Measurements from ENCODE around the gene ANAPC16.
"Not testable (repeated sequence)": the region's sequence is repeated elsewhere in the genome, so short reads cannot be mapped to it uniquely, and the experiment has no call there.

The ANAPC16 gene

GRCh38 chr10:72240371-72240770 lies 24.6 kb downstream of the ANAPC16 start:
- Histone ChIP-seq H3K9me3 (ENCODE audit: low read length) (no peaks in the 10 kb centered on the region), H2AFZ (ENCODE audit: low read depth, low read length) (no peak overlapping the region), H3K36me3 (ENCODE audit: insufficient read depth, low read length) (peaks cover 9% of the 10 kb centered on the region), H3K4me1 (ENCODE audit: insufficient read depth, low read length) (peaks cover 3% of the 10 kb centered on the region), H3K4me3 (ENCODE audit: low read length) (no peak overlapping the region), H3K27me3 (ENCODE audit: insufficient read depth, low read length) (no peaks in the 10 kb centered on the region)

DNA sequence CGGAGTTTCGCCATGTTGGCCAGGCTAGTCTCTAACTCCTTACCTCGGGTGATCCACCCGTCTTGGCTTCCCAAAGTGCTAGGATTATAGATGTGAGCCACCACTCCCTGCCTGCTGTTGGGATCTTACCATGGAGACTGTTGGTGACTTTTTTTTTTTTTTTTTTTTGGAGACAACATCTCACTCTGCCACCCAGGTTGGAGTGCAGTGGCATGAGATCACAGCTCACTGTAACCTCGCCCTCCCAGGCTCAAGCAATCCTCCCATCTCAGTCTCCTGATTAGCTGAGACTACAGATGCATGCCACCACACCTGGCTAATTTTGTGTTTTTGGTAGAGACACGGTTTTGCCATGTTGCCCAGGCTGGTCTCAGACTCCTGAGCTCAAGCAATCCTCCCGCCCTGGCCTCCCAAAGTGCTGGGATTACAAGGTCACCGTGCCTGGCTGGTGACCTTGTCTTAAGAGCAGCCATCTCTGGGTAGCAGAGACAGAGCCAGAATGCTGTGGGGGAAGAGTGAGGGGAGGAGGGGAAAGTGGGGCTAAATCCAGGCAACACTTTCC lies 26.0 kb downstream of the ANAPC16 start:
- Histone ChIP-seq H2AFZ (ENCODE audit: low read depth, low read length) (no peak overlapping the region), H3K4me3 (ENCODE audit: low read length) (no peak overlapping the region), H3K36me3 (ENCODE audit: insufficient read depth, low read length) (no peaks in the 10 kb centered on the region), H3K27me3 (ENCODE audit: insufficient read depth, low read length) (no peaks in the 10 kb centered on the region), H3K9me3 (ENCODE audit: low read length) (no peaks in the 10 kb centered on the region), H3K4me1 (ENCODE audit: insufficient read depth, low read length) (peaks cover 3% of the 10 kb centered on the region)

DNA sequence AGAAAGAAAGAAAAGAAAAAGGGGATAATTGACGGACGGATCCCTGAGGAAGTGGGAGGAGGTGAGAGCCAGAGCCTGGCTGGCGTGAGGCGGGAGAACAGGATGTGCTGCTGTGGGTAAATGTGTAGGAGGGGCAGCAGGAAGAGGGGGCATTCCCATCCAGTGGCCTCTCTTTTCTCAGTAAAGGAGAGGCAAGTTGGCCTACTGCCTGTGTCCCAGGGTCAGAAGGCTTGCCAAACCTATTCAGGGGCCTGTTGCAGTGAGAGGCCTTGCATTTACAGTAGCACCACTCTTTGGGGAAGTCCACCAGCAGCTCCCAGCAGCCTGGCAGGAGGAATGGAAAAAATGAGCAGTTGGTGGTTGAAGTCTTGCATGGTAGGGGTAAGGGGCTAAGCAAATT lies 26.9 kb downstream of the ANAPC16 start:
- Histone ChIP-seq H3K4me1 (ENCODE audit: insufficient read depth, low read length) (peaks cover 1% of the 10 kb centered on the region), H2AFZ (ENCODE audit: low read depth, low read length) (no peak overlapping the region), H3K4me3 (ENCODE audit: low read length) (no peak overlapping the region), H3K27me3 (ENCODE audit: insufficient read depth, low read length) (no peaks in the 10 kb centered on the region), H3K36me3 (ENCODE audit: insufficient read depth, low read length) (no peaks in the 10 kb centered on the region), H3K9me3 (ENCODE audit: low read length) (no peaks in the 10 kb centered on the region)

GRCh38 chr10:72243822-72244437 lies 28.1 kb downstream of the ANAPC16 start:
- Histone ChIP-seq H3K4me3 (ENCODE audit: low read length) (no peak overlapping the region), H3K9me3 (ENCODE audit: low read length) (no peaks in the 10 kb centered on the region), H2AFZ (ENCODE audit: low read depth, low read length) (no peak overlapping the region), H3K27me3 (ENCODE audit: insufficient read depth, low read length) (no peaks in the 10 kb centered on the region), H3K36me3 (ENCODE audit: insufficient read depth, low read length) (no peaks in the 10 kb centered on the region), H3K4me1 (ENCODE audit: insufficient read depth, low read length) (peaks cover 12% of the 10 kb centered on the region)

DNA sequence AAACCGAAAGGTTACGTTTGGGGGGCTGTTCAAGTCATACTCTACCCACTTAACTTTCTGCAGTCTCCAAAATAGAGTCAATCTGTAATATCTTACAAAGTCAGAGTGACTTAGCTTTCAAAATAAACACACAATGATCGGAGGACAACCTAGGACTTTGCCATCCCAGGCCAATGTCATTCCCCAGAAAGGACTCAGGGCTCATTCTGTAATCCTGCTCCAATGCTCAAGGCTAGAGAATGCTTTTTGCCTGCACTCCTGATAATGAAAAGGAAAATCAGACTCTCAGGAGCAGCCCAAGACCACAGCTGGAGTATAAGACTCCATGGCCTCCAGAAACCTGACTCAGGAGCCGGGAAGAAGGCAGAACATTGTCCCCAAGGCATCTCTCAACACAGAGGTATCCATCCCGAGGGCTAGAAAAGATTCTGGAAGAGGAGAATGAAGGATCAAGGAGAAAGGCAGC lies 28.8 kb downstream of the ANAPC16 start:
- Histone ChIP-seq H3K36me3 (ENCODE audit: insufficient read depth, low read length) (no peaks in the 10 kb centered on the region), H3K9me3 (ENCODE audit: low read length) (no peaks in the 10 kb centered on the region), H3K4me3 (ENCODE audit: low read length) (no peak overlapping the region), H3K4me1 (ENCODE audit: insufficient read depth, low read length) (peaks cover 14% of the 10 kb centered on the region), H3K27me3 (ENCODE audit: insufficient read depth, low read length) (no peaks in the 10 kb centered on the region), H2AFZ (ENCODE audit: low read depth, low read length) (no peak overlapping the region)

DNA sequence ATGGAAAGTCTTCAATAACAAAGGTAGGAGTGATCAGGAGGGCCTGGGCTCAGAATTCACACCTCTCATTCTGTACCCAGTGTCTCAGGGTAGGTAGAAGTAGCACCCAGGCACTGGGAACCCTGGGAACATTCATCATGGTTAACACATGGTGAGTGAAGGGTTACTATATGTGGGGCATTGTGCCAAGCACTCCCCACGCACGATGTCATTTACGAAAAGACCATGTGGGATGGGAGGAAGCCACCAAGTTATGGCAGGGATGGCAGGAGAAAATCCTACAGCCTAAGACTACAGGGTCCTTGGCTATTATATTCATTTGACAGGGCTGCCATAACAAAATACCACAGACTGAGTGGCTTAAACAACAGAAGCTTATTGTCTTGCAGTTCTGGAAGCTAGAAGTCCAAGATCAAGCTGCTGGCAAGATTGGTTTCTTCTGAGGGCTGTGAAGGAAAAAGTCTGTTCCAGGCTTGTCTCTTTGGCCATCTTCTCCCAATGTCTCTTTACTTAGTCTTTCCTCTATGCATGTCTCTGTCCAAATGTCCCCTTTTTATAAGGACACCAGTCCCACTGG lies 30.2 kb downstream of the ANAPC16 start:
- no peak overlapping the region for H2AFZ ChIP-seq (ENCODE audit: low read depth, low read length)
- H3K27me3 ChIP-seq (ENCODE audit: insufficient read depth, low read length), result no peaks in the 10 kb centered on the region
- H3K9me3 ChIP-seq (ENCODE audit: low read length), result no peaks in the 10 kb centered on the region
- no peak overlapping the region for H3K4me3 ChIP-seq (ENCODE audit: low read length)
- no peaks in the 10 kb centered on the region for H3K36me3 ChIP-seq (ENCODE audit: insufficient read depth, low read length)
- H3K4me1 ChIP-seq (ENCODE audit: insufficient read depth, low read length), result peaks cover 14% of the 10 kb centered on the region

- peak overlapping the region; percentile 65 for H2AFZ ChIP-seq (ENCODE audit: low read depth, low read length)
- no peaks in the 10 kb centered on the region for H3K27me3 ChIP-seq (ENCODE audit: insufficient read depth, low read length)
- peak overlapping the region; percentile 31 for H3K4me3 ChIP-seq (ENCODE audit: low read length)
- no peaks in the 10 kb centered on the region for H3K36me3 ChIP-seq (ENCODE audit: insufficient read depth, low read length)
- peaks cover 14% of the 10 kb centered on the region for H3K4me1 ChIP-seq (ENCODE audit: insufficient read depth, low read length)
- H3K9me3 ChIP-seq (ENCODE audit: low read length), result no peaks in the 10 kb centered on the region
Observed at GRCh38 chr10:72248468-72249151, 32.8 kb downstream of the ANAPC16 start.

DNA sequence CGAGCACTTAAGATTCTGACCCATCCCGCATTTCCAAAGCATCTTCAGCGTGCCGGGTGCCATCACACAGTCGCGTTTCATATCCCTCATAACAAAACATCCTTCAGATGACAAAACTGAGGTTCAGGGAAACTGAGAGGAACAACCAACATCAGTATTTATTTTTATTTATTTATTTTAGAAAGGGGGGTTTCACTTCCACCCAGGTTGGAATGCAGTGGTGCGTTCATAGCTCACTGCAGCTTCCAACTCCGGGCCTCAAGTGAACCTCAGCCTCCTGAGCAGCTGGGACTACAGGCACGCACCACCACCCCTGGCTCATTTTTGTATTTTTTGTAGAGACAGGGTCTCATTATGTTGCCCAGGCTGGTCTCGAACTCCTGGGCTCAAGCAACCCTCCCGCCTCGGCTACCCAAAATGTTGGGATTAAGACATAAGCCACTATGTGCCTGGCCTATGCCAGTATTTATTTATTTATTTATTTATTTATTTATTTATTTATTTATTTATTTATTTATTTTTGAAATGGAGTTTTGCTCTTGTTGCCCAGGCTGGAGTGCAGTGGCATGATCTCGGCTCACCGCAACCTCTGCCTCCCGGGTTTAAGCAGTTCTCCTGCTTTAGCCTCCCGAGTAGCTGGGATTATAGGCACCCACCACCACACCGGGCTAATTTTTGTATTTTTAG lies 33.5 kb downstream of the ANAPC16 start:
- not testable (repeated sequence) for H3K27me3 ChIP-seq (ENCODE audit: insufficient read depth, low read length); H3K4me3 ChIP-seq (ENCODE audit: low read length); H2AFZ ChIP-seq (ENCODE audit: low read depth, low read length); H3K9me3 ChIP-seq (ENCODE audit: low read length); H3K36me3 ChIP-seq (ENCODE audit: insufficient read depth, low read length)
- peaks cover 16% of the 10 kb centered on the region for H3K4me1 ChIP-seq (ENCODE audit: insufficient read depth, low read length)

DNA sequence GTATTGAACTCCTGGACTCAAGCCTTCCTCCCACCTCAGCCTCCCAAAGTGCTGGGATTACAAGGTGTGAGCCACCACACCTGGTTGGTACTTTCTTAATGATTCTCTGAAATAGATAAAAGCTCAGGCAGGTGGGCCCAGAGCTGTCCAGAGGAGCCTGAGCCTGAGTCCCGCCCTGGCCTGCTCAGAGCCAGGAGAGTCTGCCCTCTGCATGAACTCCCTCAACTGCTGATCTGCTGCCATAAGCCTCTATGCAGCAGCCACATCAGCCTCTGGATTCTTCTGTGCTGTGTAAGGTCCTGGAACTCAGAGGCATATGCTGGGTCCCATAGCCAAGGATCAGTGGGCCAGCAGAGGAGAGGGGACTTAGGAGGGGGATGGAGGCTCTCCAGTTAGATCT lies 34.9 kb downstream of the ANAPC16 start:
- H3K4me1 ChIP-seq (ENCODE audit: insufficient read depth, low read length), result peaks cover 27% of the 10 kb centered on the region

DNA sequence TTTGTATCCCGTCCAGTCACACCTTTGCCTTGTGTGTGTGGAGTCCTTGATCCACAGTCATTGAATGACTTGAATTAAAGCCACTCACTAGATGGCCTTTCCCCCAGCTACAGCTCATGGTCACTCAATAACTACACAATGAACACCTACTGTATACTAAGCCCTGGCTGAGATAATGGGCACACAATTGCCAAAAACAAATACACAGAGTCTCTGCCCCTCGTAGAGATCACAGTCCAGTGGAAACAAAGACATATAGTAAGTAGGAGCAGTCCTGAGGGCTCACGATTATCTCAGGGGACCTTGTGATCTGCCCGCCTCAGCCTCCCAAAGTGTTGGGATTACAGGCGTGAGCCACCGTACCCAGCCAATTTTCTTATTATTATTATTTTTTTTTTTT lies 35.8 kb downstream of the ANAPC16 start:
- Histone ChIP-seq H3K36me3 (ENCODE audit: insufficient read depth, low read length) (no peaks in the 10 kb centered on the region), H2AFZ (ENCODE audit: low read depth, low read length) (no peak overlapping the region), H3K9me3 (ENCODE audit: low read length) (no peaks in the 10 kb centered on the region), H3K4me3 (ENCODE audit: low read length) (no peak overlapping the region), H3K27me3 (ENCODE audit: insufficient read depth, low read length) (no peaks in the 10 kb centered on the region), H3K4me1 (ENCODE audit: insufficient read depth, low read length) (peaks cover 32% of the 10 kb centered on the region)

More for the DNA sequence above, 34.9 kb downstream of the ANAPC16 start:
- H3K4me3 ChIP-seq (ENCODE audit: low read length), result no peak overlapping the region
- H3K36me3 ChIP-seq (ENCODE audit: insufficient read depth, low read length), result no peaks in the 10 kb centered on the region
- no peaks in the 10 kb centered on the region for H3K27me3 ChIP-seq (ENCODE audit: insufficient read depth, low read length)
- H3K9me3 ChIP-seq (ENCODE audit: low read length), result no peaks in the 10 kb centered on the region
- H2AFZ ChIP-seq (ENCODE audit: low read depth, low read length), result no peak overlapping the region

DNA sequence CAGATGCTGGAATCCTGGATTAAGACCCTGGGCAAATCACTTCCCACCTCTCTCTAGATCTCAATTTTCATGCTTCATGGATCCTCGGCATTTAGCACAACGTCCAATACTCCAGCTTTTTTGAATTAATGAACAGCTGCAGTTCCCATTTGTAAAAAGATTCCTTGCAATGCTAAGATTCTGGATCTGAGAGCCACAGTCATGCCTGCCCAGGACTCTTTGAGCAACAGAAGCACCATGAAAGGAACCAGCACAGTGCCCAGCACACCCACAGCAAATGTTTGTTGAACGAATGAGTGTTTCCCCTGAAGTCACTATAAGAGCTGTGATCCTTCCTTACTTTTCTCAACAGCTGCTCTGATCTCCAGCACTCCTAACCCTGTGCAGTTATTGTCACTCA lies 37.2 kb downstream of the ANAPC16 start:
- Histone ChIP-seq H3K4me1 (ENCODE audit: insufficient read depth, low read length) (peaks cover 37% of the 10 kb centered on the region), H3K36me3 (ENCODE audit: insufficient read depth, low read length) (no peaks in the 10 kb centered on the region), H2AFZ (ENCODE audit: low read depth, low read length) (no peak overlapping the region), H3K9me3 (ENCODE audit: low read length) (no peaks in the 10 kb centered on the region), H3K4me3 (ENCODE audit: low read length) (no peak overlapping the region), H3K27me3 (ENCODE audit: insufficient read depth, low read length) (no peaks in the 10 kb centered on the region)

- Histone ChIP-seq H3K27me3 (ENCODE audit: insufficient read depth, low read length) (no peaks in the 10 kb centered on the region), H3K36me3 (ENCODE audit: insufficient read depth, low read length) (no peaks in the 10 kb centered on the region), H3K4me1 (ENCODE audit: insufficient read depth, low read length) (peaks cover 31% of the 10 kb centered on the region), H3K4me3 (ENCODE audit: low read length) (no peak overlapping the region), H2AFZ (ENCODE audit: low read depth, low read length) (no peak overlapping the region), H3K9me3 (ENCODE audit: low read length) (no peaks in the 10 kb centered on the region)
Observed at GRCh38 chr10:72253578-72253977, 37.8 kb downstream of the ANAPC16 start.

Data from neuron (in vitro differentiated cells).